LoVo (cell line): ENCODE results near the gene HOXA3.

Experiments used
- DNase-seq: peaks from one replicate; pipeline ENCODE4 v3.0.0-alpha.2; 2016; ENCODE audit warnings: low spot score

HOXA3 gene

GRCh38 chr7:27165996-27166530 lies 13.7 kb upstream of the HOXA3 start:
- DNase-seq, result no peak

GRCh38 chr7:27165089-27165995 lies 13.0 kb upstream of the HOXA3 start, which contains the start of gene HOXA9:
Gene HOXA9 (minus strand): TSS chr7:27165537. CDS start chr7:27165457, 80 bp downstream.
- peak; percentile 99 for DNase-seq

GRCh38 chr7:27164367-27165088 lies 12.1 kb upstream of the HOXA3 start:
- DNase-seq, result peak; percentile 57

- DNase-seq, result no peak
Observed at GRCh38 chr7:27164045-27164366, 11.6 kb upstream of the HOXA3 start.

- DNase-seq, result peak; percentile 24
Observed at GRCh38 chr7:27163288-27164044, 11.1 kb upstream of the HOXA3 start.

- peak; percentile 19 for DNase-seq
Observed at GRCh38 chr7:27162561-27163287, 10.3 kb upstream of the HOXA3 start.

GRCh38 chr7:27161721-27162560 lies 9.6 kb upstream of the HOXA3 start:
- DNase-seq, result peak; percentile 43

GRCh38 chr7:27161214-27161720 lies 8.9 kb upstream of the HOXA3 start:
- DNase-seq, result peak; percentile 75

- peak; percentile 95 for DNase-seq
Observed at GRCh38 chr7:27160546-27161213, 8.3 kb upstream of the HOXA3 start.

GRCh38 chr7:27160145-27160545 lies 7.8 kb upstream of the HOXA3 start:
- peak; percentile 37 for DNase-seq

GRCh38 chr7:27159266-27160144 lies 7.1 kb upstream of the HOXA3 start:
- peak; percentile 40 for DNase-seq

GRCh38 chr7:27158436-27159265 lies 6.3 kb upstream of the HOXA3 start:
- peak; percentile 32 for DNase-seq

- DNase-seq, result peak; percentile 36
Observed at GRCh38 chr7:27157702-27158431, 5.5 kb upstream of the HOXA3 start.

- peak; percentile 28 for DNase-seq
Observed at GRCh38 chr7:27156916-27157701, 4.7 kb upstream of the HOXA3 start.

- DNase-seq, result peak; percentile 92
Observed at GRCh38 chr7:27156508-27156898, 4.1 kb upstream of the HOXA3 start, which contains the start of gene HOXA7. Gene HOXA7 (minus strand): TSS chr7:27156675. CDS start chr7:27156545, 130 bp downstream.
